ENCODE data around the gene AQP3. TPM values are rescaled to one million over a fixed set of nuclear protein-coding genes. Genes with fewer than 3 reads are reported as not detected.

Gene AQP3
- total RNA-seq, 4 donors from 2014 or later = 1.7 to 24.2 (median 13.5) TPM

- no peak for ATAC-seq
- intact Hi-C loops (cut with DNase I; ENCODE audit: low total_unique reads) (no loop called here), in situ Hi-C loops (cut with MboI; ENCODE audit: low sequenced_read_pairs in 4 of 4) (loop anchor here in 1 of 4 donors (25.0 kb wide), 1 partner anchor 166 kb away; the partner anchor contains the start of gene NFX1)
- H3K4me1 ChIP-seq = no peaks in the 10 kb centered on the region
- H3K27ac ChIP-seq = no peak overlapping the region
- H3K9me3 ChIP-seq = no peaks in the 10 kb centered on the region
- TF ChIP-seq, protein P1, sequence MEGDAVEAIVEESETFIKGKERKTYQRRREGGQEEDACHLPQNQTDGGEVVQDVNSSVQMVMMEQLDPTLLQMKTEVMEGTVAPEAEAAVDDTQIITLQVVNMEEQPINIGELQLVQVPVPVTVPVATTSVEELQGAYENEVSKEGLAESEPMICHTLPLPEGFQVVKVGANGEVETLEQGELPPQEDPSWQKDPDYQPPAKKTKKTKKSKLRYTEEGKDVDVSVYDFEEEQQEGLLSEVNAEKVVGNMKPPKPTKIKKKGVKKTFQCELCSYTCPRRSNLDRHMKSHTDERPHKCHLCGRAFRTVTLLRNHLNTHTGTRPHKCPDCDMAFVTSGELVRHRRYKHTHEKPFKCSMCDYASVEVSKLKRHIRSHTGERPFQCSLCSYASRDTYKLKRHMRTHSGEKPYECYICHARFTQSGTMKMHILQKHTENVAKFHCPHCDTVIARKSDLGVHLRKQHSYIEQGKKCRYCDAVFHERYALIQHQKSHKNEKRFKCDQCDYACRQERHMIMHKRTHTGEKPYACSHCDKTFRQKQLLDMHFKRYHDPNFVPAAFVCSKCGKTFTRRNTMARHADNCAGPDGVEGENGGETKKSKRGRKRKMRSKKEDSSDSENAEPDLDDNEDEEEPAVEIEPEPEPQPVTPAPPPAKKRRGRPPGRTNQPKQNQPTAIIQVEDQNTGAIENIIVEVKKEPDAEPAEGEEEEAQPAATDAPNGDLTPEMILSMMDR (IDR thresholded peaks at IDR 0.05 in 4 of 5, conservative IDR thresholded peaks at IDR 0.05 in 1 of 5) = no peak
- TF ChIP-seq POLR2A (IDR thresholded peaks at IDR 0.05) = no peak
- no peak for DNase-seq
- no peaks in the 10 kb centered on the region for H3K36me3 ChIP-seq
- no peak overlapping the region for H3K4me3 ChIP-seq
- no peaks in the 10 kb centered on the region for H3K27me3 ChIP-seq
Observed at GRCh38 chr9:33453286-33453860, 6.0 kb upstream of the AQP3 start.

GRCh38 chr9:33452828-33453271, 5.5 kb upstream of the AQP3 start:
- TF ChIP-seq, protein P1 (IDR thresholded peaks at IDR 0.05 in 4 of 5, conservative IDR thresholded peaks at IDR 0.05 in 1 of 5) = peak in 2 of 5 experiments; percentile 17 to 48
- no peak for TF ChIP-seq POLR2A (IDR thresholded peaks at IDR 0.05)
- no peak overlapping the region for H3K27ac ChIP-seq
- intact Hi-C loops (cut with DNase I; ENCODE audit: low total_unique reads) (no loop called here), in situ Hi-C loops (cut with MboI; ENCODE audit: low sequenced_read_pairs in 4 of 4) (loop anchor here in 1 of 4 donors (25.0 kb wide), 1 partner anchor 166 kb away; the partner anchor contains the start of gene NFX1)
- DNase-seq = no peak
- no peak overlapping the region for H3K4me3 ChIP-seq
- H3K9me3 ChIP-seq = no peaks in the 10 kb centered on the region
- ATAC-seq = no peak
- H3K36me3 ChIP-seq = no peaks in the 10 kb centered on the region
- no peaks in the 10 kb centered on the region for H3K27me3 ChIP-seq
- H3K4me1 ChIP-seq = no peaks in the 10 kb centered on the region

DNA sequence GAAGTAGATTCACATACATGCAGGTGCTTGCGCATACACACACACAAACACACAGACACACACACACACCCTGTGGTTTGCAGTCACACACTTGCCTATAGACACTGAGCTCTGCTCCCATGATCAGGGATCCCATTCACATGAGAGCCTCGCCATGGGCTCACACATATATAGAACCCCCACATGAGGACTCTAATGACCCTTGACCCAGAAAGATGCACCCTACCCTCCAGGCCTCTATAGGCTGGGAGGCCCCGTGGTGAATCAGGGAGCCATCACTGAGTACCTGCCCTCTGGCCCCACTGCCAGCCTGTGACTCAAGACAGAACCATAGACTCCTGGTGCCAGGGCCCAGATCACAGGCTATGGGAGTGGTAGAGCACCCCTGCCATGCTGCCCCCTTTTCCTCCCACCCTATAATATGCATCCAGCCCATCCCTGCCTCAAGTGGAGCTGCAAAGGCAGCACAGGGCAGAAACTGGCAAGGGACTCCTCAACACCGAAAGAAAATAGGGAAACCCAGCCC, 3.3 kb upstream of the AQP3 start:
- no peak for TF ChIP-seq POLR2A (IDR thresholded peaks at IDR 0.05)
- TF ChIP-seq, protein P1 (IDR thresholded peaks at IDR 0.05 in 4 of 5, conservative IDR thresholded peaks at IDR 0.05 in 1 of 5) = no peak
- ATAC-seq (no peak), DNase-seq (no peak)
- intact Hi-C loops (cut with DNase I; ENCODE audit: low total_unique reads) = no loop called here
- Histone ChIP-seq H3K36me3 (no peaks in the 10 kb centered on the region), H3K27ac (no peak overlapping the region), H3K4me1 (peaks cover 5 to 6% of the 10 kb centered on the region in 2 donors), H3K9me3 (no peaks in the 10 kb centered on the region), H3K4me3 (no peak overlapping the region), H3K27me3 (no peaks in the 10 kb centered on the region)
- in situ Hi-C loops (cut with MboI; ENCODE audit: low sequenced_read_pairs in 4 of 4) = loop anchor here in 1 of 4 donors (25.0 kb wide), 1 partner anchor 163 kb away; the partner anchor contains the start of gene NFX1

- Histone ChIP-seq H3K36me3 (no peaks in the 10 kb centered on the region), H3K4me3 (no peak overlapping the region), H3K27ac (no peak overlapping the region), H3K27me3 (no peaks in the 10 kb centered on the region), H3K9me3 (no peaks in the 10 kb centered on the region), H3K4me1 (peaks cover 5 to 6% of the 10 kb centered on the region in 2 donors)
- TF ChIP-seq, protein P1 (IDR thresholded peaks at IDR 0.05 in 4 of 5, conservative IDR thresholded peaks at IDR 0.05 in 1 of 5) = no peak
- TF ChIP-seq POLR2A (IDR thresholded peaks at IDR 0.05) = no peak
- no peak for DNase-seq
- in situ Hi-C loops (cut with MboI; ENCODE audit: low sequenced_read_pairs in 4 of 4) (loop anchor here in 1 of 4 donors (25.0 kb wide), 1 partner anchor 162 kb away; the partner anchor contains the start of gene NFX1), intact Hi-C loops (cut with DNase I; ENCODE audit: low total_unique reads) (loop anchor here (10.0 kb wide), 1 partner anchor 55 kb away; no protein-coding TSS in a partner anchor)
- no peak for ATAC-seq
Observed at GRCh38 chr9:33449715-33450114, 2.3 kb upstream of the AQP3 start.

All from gastrocnemius medialis (tissue), 4 donors.